C4-2B (cell line): ENCODE data around the gene EP300.

ENCODE experiments used
- CTCF ChIP-seq: fragments of 450-650 bp; conservative IDR thresholded peaks from 2 replicates; pipeline ENCODE4 v1.5.1; 2017; ENCODE audit warnings: mild to moderate bottlenecking
- ZFX ChIP-seq: fragments of 450-650 bp; IDR thresholded peaks from 2 replicates; pipeline ENCODE4 v1.6.1; 2017

- no peak for TF ChIP-seq CTCF
- no peak for TF ChIP-seq ZFX
Measured at GRCh38 chr22:41123151-41123550, 30.8 kb downstream of the EP300 start.
